SK-N-SH treated with all-trans-retinoic acid at 6 μM for 48 hours (cell line): Measurements from ENCODE around the gene NFKB1.

ENCODE experiments used
- ARNTL ChIP-seq: fragments of 450-650 bp; formaldehyde crosslinking; IDR thresholded peaks from 2 replicates; pipeline ENCODE4 v1.5.0; 2020; ENCODE audit warnings: low read depth, mild to moderate bottlenecking, moderate library complexity, borderline replicate concordance
- CSDC2 ChIP-seq: fragments of 250-450 bp; sonication (Bioruptor Pico); IDR thresholded peaks from 2 replicates; pipeline ENCODE4 v1.5.0; 2020; ENCODE audit warnings: mild to moderate bottlenecking, moderate library complexity
- GLIS3 ChIP-seq: fragments of 250-450 bp; sonication (Bioruptor Pico); IDR thresholded peaks from 2 replicates; pipeline ENCODE4 v1.5.0; 2020; ENCODE audit warnings: mild to moderate bottlenecking, moderate library complexity
- ISL1 ChIP-seq: fragments of 250-450 bp; sonication (Bioruptor Pico); IDR thresholded peaks from 2 replicates; pipeline ENCODE4 v2.1.2; 2022; ENCODE audit warnings: mild to moderate bottlenecking, moderate library complexity
- OSR1 ChIP-seq: fragments of 250-450 bp; sonication (Bioruptor Pico); IDR thresholded peaks from 2 replicates; pipeline ENCODE4 v1.8.0; 2022; ENCODE audit warnings: moderate library complexity, mild to moderate bottlenecking, inconsistent platforms
- SNAI2 ChIP-seq: fragments of 250-450 bp; sonication (Bioruptor Pico); IDR thresholded peaks from 2 replicates; pipeline ENCODE4 v1.5.0; 2020; ENCODE audit warnings: mild to moderate bottlenecking, moderate library complexity
- ZC3H10 ChIP-seq: fragments of 250-450 bp; sonication (Bioruptor Pico); IDR thresholded peaks from 2 replicates; pipeline ENCODE4 v1.5.1; 2021; ENCODE audit warnings: mild to moderate bottlenecking, moderate library complexity
- ZFP3 ChIP-seq: fragments of 250-450 bp; sonication (Bioruptor Pico); IDR thresholded peaks from 2 replicates; pipeline ENCODE4 v1.5.0; 2020; ENCODE audit warnings: mild to moderate bottlenecking, moderate library complexity
- ZFP30 ChIP-seq: fragments of 450-650 bp; formaldehyde crosslinking; IDR thresholded peaks from 2 replicates; pipeline ENCODE4 v1.5.0; 2022; ENCODE audit warnings: mild to moderate bottlenecking, moderate library complexity
- ZNF565 ChIP-seq: fragments of 450-650 bp; formaldehyde crosslinking; conservative IDR thresholded peaks from 2 replicates; pipeline ENCODE4 v1.5.0; 2020; ENCODE audit warnings: low read depth, mild to moderate bottlenecking, moderate library complexity
- ZNF8 ChIP-seq: fragments of 450-650 bp; formaldehyde crosslinking; IDR thresholded peaks from 2 replicates; pipeline ENCODE4 v1.5.0; 2020; ENCODE audit warnings: mild to moderate bottlenecking, moderate library complexity
- TF ChIP-seq, protein P1 (sequence below): fragments of 250-450 bp; sonication (Bioruptor Pico); IDR thresholded peaks from 2 replicates; pipeline ENCODE4 v1.5.1; 2021; ENCODE audit warnings: mild to moderate bottlenecking, moderate library complexity
- TF ChIP-seq, protein P2 (sequence below): fragments of 250-450 bp; sonication (Bioruptor Pico); IDR thresholded peaks from 2 replicates; pipeline ENCODE4 v1.8.0; 2020; ENCODE audit warnings: mild to moderate bottlenecking, moderate library complexity, borderline replicate concordance
- TF ChIP-seq, protein P3 (sequence below): fragments of 250-450 bp; sonication (Bioruptor Pico); IDR thresholded peaks from 2 replicates; pipeline ENCODE4 v1.5.0; 2020; ENCODE audit warnings: mild to moderate bottlenecking, moderate library complexity

GRCh38 chr4:102633100-102633499, 131.9 kb downstream of the NFKB1 start:
- no peak for TF ChIP-seq ISL1 (CRISPR knock-in tag)
- TF ChIP-seq ARNTL (CRISPR knock-in tag), result no peak
- no peak for TF ChIP-seq GLIS3 (CRISPR knock-in tag)
- TF ChIP-seq, protein P1, sequence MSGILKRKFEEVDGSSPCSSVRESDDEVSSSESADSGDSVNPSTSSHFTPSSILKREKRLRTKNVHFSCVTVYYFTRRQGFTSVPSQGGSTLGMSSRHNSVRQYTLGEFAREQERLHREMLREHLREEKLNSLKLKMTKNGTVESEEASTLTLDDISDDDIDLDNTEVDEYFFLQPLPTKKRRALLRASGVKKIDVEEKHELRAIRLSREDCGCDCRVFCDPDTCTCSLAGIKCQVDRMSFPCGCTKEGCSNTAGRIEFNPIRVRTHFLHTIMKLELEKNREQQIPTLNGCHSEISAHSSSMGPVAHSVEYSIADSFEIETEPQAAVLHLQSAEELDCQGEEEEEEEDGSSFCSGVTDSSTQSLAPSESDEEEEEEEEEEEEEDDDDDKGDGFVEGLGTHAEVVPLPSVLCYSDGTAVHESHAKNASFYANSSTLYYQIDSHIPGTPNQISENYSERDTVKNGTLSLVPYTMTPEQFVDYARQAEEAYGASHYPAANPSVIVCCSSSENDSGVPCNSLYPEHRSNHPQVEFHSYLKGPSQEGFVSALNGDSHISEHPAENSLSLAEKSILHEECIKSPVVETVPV, result no peak
- no peak for TF ChIP-seq ZFP3 (CRISPR knock-in tag)
- no peak for TF ChIP-seq ZFP30 (CRISPR knock-in tag)
- no peak for TF ChIP-seq ZNF8
- TF ChIP-seq, protein P2, sequence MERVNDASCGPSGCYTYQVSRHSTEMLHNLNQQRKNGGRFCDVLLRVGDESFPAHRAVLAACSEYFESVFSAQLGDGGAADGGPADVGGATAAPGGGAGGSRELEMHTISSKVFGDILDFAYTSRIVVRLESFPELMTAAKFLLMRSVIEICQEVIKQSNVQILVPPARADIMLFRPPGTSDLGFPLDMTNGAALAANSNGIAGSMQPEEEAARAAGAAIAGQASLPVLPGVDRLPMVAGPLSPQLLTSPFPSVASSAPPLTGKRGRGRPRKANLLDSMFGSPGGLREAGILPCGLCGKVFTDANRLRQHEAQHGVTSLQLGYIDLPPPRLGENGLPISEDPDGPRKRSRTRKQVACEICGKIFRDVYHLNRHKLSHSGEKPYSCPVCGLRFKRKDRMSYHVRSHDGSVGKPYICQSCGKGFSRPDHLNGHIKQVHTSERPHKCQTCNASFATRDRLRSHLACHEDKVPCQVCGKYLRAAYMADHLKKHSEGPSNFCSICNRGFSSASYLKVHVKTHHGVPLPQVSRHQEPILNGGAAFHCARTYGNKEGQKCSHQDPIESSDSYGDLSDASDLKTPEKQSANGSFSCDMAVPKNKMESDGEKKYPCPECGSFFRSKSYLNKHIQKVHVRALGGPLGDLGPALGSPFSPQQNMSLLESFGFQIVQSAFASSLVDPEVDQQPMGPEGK (CRISPR knock-in tag), result no peak
- no peak for TF ChIP-seq OSR1 (CRISPR knock-in tag)
- TF ChIP-seq, protein P3, sequence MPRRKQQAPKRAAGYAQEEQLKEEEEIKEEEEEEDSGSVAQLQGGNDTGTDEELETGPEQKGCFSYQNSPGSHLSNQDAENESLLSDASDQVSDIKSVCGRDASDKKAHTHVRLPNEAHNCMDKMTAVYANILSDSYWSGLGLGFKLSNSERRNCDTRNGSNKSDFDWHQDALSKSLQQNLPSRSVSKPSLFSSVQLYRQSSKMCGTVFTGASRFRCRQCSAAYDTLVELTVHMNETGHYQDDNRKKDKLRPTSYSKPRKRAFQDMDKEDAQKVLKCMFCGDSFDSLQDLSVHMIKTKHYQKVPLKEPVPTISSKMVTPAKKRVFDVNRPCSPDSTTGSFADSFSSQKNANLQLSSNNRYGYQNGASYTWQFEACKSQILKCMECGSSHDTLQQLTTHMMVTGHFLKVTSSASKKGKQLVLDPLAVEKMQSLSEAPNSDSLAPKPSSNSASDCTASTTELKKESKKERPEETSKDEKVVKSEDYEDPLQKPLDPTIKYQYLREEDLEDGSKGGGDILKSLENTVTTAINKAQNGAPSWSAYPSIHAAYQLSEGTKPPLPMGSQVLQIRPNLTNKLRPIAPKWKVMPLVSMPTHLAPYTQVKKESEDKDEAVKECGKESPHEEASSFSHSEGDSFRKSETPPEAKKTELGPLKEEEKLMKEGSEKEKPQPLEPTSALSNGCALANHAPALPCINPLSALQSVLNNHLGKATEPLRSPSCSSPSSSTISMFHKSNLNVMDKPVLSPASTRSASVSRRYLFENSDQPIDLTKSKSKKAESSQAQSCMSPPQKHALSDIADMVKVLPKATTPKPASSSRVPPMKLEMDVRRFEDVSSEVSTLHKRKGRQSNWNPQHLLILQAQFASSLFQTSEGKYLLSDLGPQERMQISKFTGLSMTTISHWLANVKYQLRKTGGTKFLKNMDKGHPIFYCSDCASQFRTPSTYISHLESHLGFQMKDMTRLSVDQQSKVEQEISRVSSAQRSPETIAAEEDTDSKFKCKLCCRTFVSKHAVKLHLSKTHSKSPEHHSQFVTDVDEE (CRISPR knock-in tag), result no peak
- TF ChIP-seq CSDC2 (CRISPR knock-in tag), result no peak
- TF ChIP-seq ZNF565 (CRISPR knock-in tag), result no peak
- no peak for TF ChIP-seq SNAI2
- TF ChIP-seq ZC3H10 (CRISPR knock-in tag), result no peak
